Vagina (tissue), 2 donors: Measurements from ENCODE around the gene USP17L18.
"Not testable (repeated sequence)": the region's sequence is repeated elsewhere in the genome, so short reads cannot be mapped to it uniquely, and the experiment has no call there.

Experiments
- CTCF ChIP-seq, 3 experiments: fragments of 450-650 bp in 2 of 3; fragments of 200-600 bp in 1 of 3; sonication (generic) in 1 of 3; IDR thresholded peaks; one replicate each; pipeline ENCODE4 v1.5.1; 2017 to 2019; ENCODE audit warnings: antibody characterized with exemption in 3 of 3, mild to moderate bottlenecking in 2 of 3, moderate library complexity in 2 of 3
- POLR2A ChIP-seq, 2 donors: fragments of 450-650 bp; IDR thresholded peaks; one replicate each; pipeline ENCODE4 v1.6.1; 2017; ENCODE audit warnings: antibody characterized with exemption in 2 of 2, mild to moderate bottlenecking in 2 of 2, moderate library complexity in 2 of 2
- POLR2AphosphoS5 ChIP-seq, 2 donors: sonication (generic); formaldehyde crosslinking; IDR thresholded peaks; one replicate each; pipeline ENCODE4 v1.9.0; 2017; ENCODE audit warnings: antibody characterized with exemption in 2 of 2, mild to moderate bottlenecking in 2 of 2, low read depth in 1 of 2; ENCODE audit not compliant: insufficient read depth in 1 of 2

DNA sequence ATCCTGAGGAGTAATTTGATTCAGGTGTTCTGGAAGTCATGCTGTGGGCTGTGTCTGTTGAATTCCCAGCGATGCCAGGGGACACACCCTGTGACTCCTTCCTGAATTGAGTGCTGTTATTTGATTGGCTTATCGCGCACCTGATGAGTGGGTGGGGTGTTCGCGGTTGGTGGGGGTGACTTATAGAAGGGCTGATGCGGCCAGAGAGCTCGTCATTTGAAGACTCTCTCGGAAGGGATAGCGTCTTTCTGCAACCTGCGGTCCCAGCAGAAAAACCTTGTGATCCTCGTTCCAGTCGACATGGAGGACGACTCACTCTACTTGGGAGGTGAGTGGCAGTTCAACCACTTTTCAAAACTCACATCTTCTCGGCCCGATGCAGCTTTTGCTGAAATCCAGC, 9.4 kb downstream of the USP17L18 start, which contains the start of gene USP17L20:
- not testable (repeated sequence) for TF ChIP-seq POLR2A (IDR thresholded peaks at IDR 0.05); POLR2AphosphoS5 (IDR thresholded peaks at IDR 0.05; ENCODE audit: insufficient read depth in 1 of 2, low read depth in 1 of 2); CTCF (IDR thresholded peaks at IDR 0.05)
